IMR-90 (cell line): ENCODE results near the gene CTNNA2. TPM values are rescaled to one million over a fixed set of nuclear protein-coding genes. Genes with fewer than 3 reads are reported as not detected.

ENCODE experiments used
- ATAC-seq: fragments of 200-7000 bp; cut with Tn5 transposase; 2 replicates; pipeline ENCODE4 v1.9.1; 2020; ENCODE audit warnings: low read depth, mild to moderate bottlenecking, moderate library complexity
- BruUV-seq: library from RNA; stranded (reverse); fragments of 400-500 nt; replicated peaks from 2 replicates; lab custom pipeline; 2021; lab: Mats Ljungman, UMichigan
- CTCF ChIA-PET: fragments of 300-600 bp; formaldehyde crosslinking; extraction: SDS; loops from one replicate; lab custom pipeline; 2021; ENCODE audit warnings: antibody characterized with exemption; lab: Yijun Ruan, JAX
- POLR2A ChIA-PET: fragments of 300-600 bp; sonication (Branson Sonifier 250); formaldehyde crosslinking; loops from one replicate; lab custom pipeline; 2022; ENCODE audit warnings: antibody characterized with exemption; ENCODE audit not compliant: unreplicated experiment; lab: Charles Lee
- DNase-seq: peaks from one replicate; pipeline ENCODE4 v3.0.0; 2013
- H2AFZ ChIP-seq: replicated peaks from 2 replicates; pipeline ENCODE3; 2013; ENCODE audit warnings: low read length, mild to moderate bottlenecking; ENCODE audit not compliant: poor library complexity
- H2AK5ac ChIP-seq: 2 replicates; pipeline ENCODE4 v1.6.1; 2013; ENCODE audit warnings: low read depth, low read length, inconsistent platforms
- H2AK9ac ChIP-seq: replicated peaks from 2 replicates; pipeline ENCODE3; 2013; ENCODE audit warnings: mild to moderate bottlenecking, low read depth, low read length, moderate library complexity; ENCODE audit not compliant: poor library complexity
- H2BK120ac ChIP-seq: 2 replicates; pipeline ENCODE4 v1.6.1; 2013; ENCODE audit warnings: low read depth, low read length, inconsistent platforms
- H2BK15ac ChIP-seq: 3 replicates; pipeline ENCODE4 v1.6.1; 2013; ENCODE audit warnings: low read depth, low read length, inconsistent platforms
- H2BK20ac ChIP-seq: 2 replicates; pipeline ENCODE4 v1.6.1; 2013; ENCODE audit warnings: low read depth, mild to moderate bottlenecking, inconsistent platforms, low read length, moderate library complexity
- H2BK5ac ChIP-seq: 2 replicates; pipeline ENCODE4 v1.6.1; 2013; ENCODE audit warnings: mild to moderate bottlenecking, low read depth, low read length, inconsistent platforms; ENCODE audit not compliant: poor library complexity, severe bottlenecking
- H3K14ac ChIP-seq: replicated peaks from 2 replicates; pipeline ENCODE4 v1.6.1; 2013; ENCODE audit warnings: low read depth, low read length, inconsistent platforms
- H3K18ac ChIP-seq: 2 replicates; pipeline ENCODE4 v1.6.1; 2013; ENCODE audit warnings: low read depth, low read length, control low read depth
- H3K23ac ChIP-seq: 2 replicates; pipeline ENCODE4 v1.6.1; 2013; ENCODE audit warnings: low read depth, low read length, inconsistent platforms
- H3K27ac ChIP-seq: 2 replicates; pipeline ENCODE4 v1.5.1; 2013; ENCODE audit warnings: mild to moderate bottlenecking, control low read depth, low read length; ENCODE audit not compliant: insufficient read depth
- H3K27me3 ChIP-seq: 2 replicates; pipeline ENCODE4 v1.6.1; 2013; ENCODE audit warnings: low read length; ENCODE audit not compliant: control insufficient read depth, insufficient read depth
- H3K36me3 ChIP-seq: 2 replicates; pipeline ENCODE4 v1.6.1; 2013; ENCODE audit warnings: low read length, mixed read lengths; ENCODE audit not compliant: control insufficient read depth, insufficient read depth
- H3K4ac ChIP-seq: 2 replicates; pipeline ENCODE4 v1.6.1; 2013; ENCODE audit warnings: low read depth, low read length, inconsistent platforms
- H3K4me1 ChIP-seq: 2 replicates; pipeline ENCODE4 v1.6.1; 2013; ENCODE audit warnings: low read length, mixed read lengths; ENCODE audit not compliant: control insufficient read depth, insufficient read depth
- H3K4me2 ChIP-seq: 2 replicates; pipeline ENCODE4 v1.6.1; 2013; ENCODE audit warnings: low read depth, mild to moderate bottlenecking, control low read depth, low read length, moderate library complexity
- H3K4me3 ChIP-seq: 2 replicates; pipeline ENCODE4 v1.5.1; 2013; ENCODE audit warnings: low read depth, mild to moderate bottlenecking, control low read depth, low read length, moderate library complexity; ENCODE audit not compliant: insufficient read depth
- H3K56ac ChIP-seq: 2 replicates; pipeline ENCODE4 v1.6.1; 2013; ENCODE audit warnings: low read length, inconsistent platforms; ENCODE audit not compliant: insufficient read depth; ENCODE audit errors: extremely low read depth
- H3K79me1 ChIP-seq, 2 experiments: 2 replicates each; pipeline ENCODE4 v1.6.1; 2013; ENCODE audit warnings: low read length in 2 of 2, inconsistent platforms in 1 of 2, low read depth in 1 of 2
- H3K9ac ChIP-seq: 2 replicates; pipeline ENCODE4 v1.6.1; 2013; ENCODE audit warnings: low read depth, low read length, control low read depth
- H3K9me1 ChIP-seq: 2 replicates; pipeline ENCODE4 v1.6.1; 2013; ENCODE audit warnings: low read length, inconsistent platforms; ENCODE audit not compliant: insufficient read depth
- H3K9me3 ChIP-seq: 2 replicates; pipeline ENCODE4 v1.6.1; 2013; ENCODE audit warnings: low read length; ENCODE audit not compliant: control insufficient read depth, insufficient read depth
- H4K20me1 ChIP-seq: 2 replicates; pipeline ENCODE4 v1.6.1; 2013; ENCODE audit warnings: low read length, inconsistent platforms; ENCODE audit not compliant: insufficient read depth
- H4K5ac ChIP-seq: 2 replicates; pipeline ENCODE4 v1.6.1; 2013; ENCODE audit warnings: mild to moderate bottlenecking, low read depth, low read length, control low read depth
- H4K8ac ChIP-seq, 2 experiments: 2 replicates each; pipeline ENCODE4 v1.6.1; 2013; ENCODE audit warnings: low read depth in 2 of 2, low read length in 2 of 2, control low read depth in 1 of 2, inconsistent platforms in 1 of 2
- H4K91ac ChIP-seq: 2 replicates; pipeline ENCODE4 v1.6.1; 2013; ENCODE audit warnings: low read depth, low read length, inconsistent platforms; ENCODE audit not compliant: insufficient read depth
- CEBPB ChIP-seq: IDR thresholded peaks from 2 replicates; pipeline ENCODE4 v1.6.1; 2012; ENCODE audit warnings: low read depth, low read length, improper control_type of control experiment
- FOS ChIP-seq: fragments of 150-350 bp; IDR thresholded peaks from 2 replicates; pipeline ENCODE4 v1.6.1; 2016; ENCODE audit warnings: low read depth, low read length
- MAFK ChIP-seq: IDR thresholded peaks from 2 replicates; pipeline ENCODE4 v1.6.1; 2012; ENCODE audit warnings: low read depth, low read length, improper control_type of control experiment
- NFE2L2 ChIP-seq: fragments of 150-350 bp; IDR thresholded peaks from 2 replicates; pipeline ENCODE4 v1.6.1; 2016; ENCODE audit warnings: low read depth, mild to moderate bottlenecking, low read length
- RCOR1 ChIP-seq: IDR thresholded peaks from 2 replicates; pipeline ENCODE4 v1.6.1; 2012; ENCODE audit warnings: mild to moderate bottlenecking, low read length, improper control_type of control experiment; ENCODE audit not compliant: insufficient replicate concordance
- WGBS, 2 experiments: methylation state at CpG; one replicate each; pipeline versions ENCODE4 v1.1.5 to v1.1.7; 2013; ENCODE audit warnings: missing lambda C conversion rate in 2 of 2; ENCODE audit not compliant: insufficient read length in 1 of 2; ENCODE audit errors: extremely low coverage in 2 of 2; 5-methylcytosine and 5-hydroxymethylcytosine counted together
- dilution Hi-C: fragments of 300-500 bp; cut with HindIII; formaldehyde crosslinking; loops from one replicate; pipeline ENCODE4 v1.14.3; 2018; ENCODE audit warnings: low sequenced_read_pairs; ENCODE audit not compliant: unreplicated experiment
- in situ Hi-C: fragments of 300-500 bp; cut with MboI; formaldehyde crosslinking; loops from 3 replicates; pipeline ENCODE4 v1.14.3; 2019; ENCODE audit warnings: low sequenced_read_pairs, inconsistent platforms, mixed read lengths
- intact Hi-C: fragments of 100-400 bp; cut with micrococcal nuclease; formaldehyde crosslinking; loops from 2 replicates; pipeline ENCODE4 v1.10.0; 2022
- polyA plus RNA-seq, 3 experiments: library from polyadenylated mRNA; depleted of rRNA; stranded (reverse); fragments of >200 nt; gene quantifications; 2 replicates each; pipeline ENCODE4 v1.2.3, GENCODE V29; 2012; ENCODE audit warnings: low replicate concordance in 1 of 3
- total RNA-seq: library from RNA; depleted of rRNA; stranded (reverse); fragments of >200 nt; gene quantifications from 2 replicates; pipeline ENCODE4 v1.2.3, GENCODE V29; 2012

The CTNNA2 gene
- total and polyA plus RNA-seq, 2 of the 4 experiments (the other 2 are of a cell fraction), result not detected

DNA sequence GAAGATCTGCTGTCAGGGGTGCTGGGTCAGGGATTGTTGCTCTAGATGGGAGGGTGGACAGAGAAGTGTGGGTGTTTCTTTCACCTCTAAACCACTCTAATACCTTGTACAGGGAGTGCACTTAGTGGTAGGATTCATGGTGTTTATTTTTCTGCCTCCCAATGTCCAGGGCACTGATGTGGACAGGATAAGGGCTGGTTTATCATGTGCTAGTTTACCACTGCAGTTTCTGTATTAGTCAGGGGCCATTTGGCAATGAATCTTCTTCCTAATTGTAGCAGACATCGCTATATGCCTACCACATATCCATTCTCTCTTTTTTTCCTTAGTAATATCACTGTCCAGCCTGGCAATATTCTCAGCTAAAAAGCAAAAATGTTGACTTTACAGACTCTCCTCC lies 842.0 kb downstream of the CTNNA2 start:
- H3K9me3 ChIP-seq, result no peaks in the 10 kb centered on the region
- in situ Hi-C loops (no loop called here), intact Hi-C loops (no loop called here), dilution Hi-C loops (no loop called here)
- no peak overlapping the region for H2BK120ac ChIP-seq
- no peak overlapping the region for H3K56ac ChIP-seq
- no peak overlapping the region for H3K4me2 ChIP-seq
- H3K9ac ChIP-seq, result no peak overlapping the region
- H3K4ac ChIP-seq, result no peak overlapping the region
- H4K5ac ChIP-seq, result no peak overlapping the region
- WGBS, 2 experiments, result no CpG with 5 or more reads among the region's 1 CpG
- no peak for ATAC-seq
- no peaks in the 10 kb centered on the region for H3K9me1 ChIP-seq
- POLR2A ChIA-PET, result no interaction called here
- TF ChIP-seq MAFK (no peak), CEBPB (no peak), FOS (no peak), RCOR1 (no peak), NFE2L2 (no peak)
- H2AK5ac ChIP-seq, result no peak overlapping the region
- no TSS peak for BruUV-seq
- H2BK5ac ChIP-seq, result no peak overlapping the region
- H2AFZ ChIP-seq, result no peak overlapping the region
- H2BK20ac ChIP-seq, result no peak overlapping the region
- no peak overlapping the region for H2BK15ac ChIP-seq
- H3K36me3 ChIP-seq, result no peaks in the 10 kb centered on the region
- no peaks in the 10 kb centered on the region for H4K20me1 ChIP-seq
- no peak overlapping the region for H4K8ac ChIP-seq
- H3K18ac ChIP-seq, result no peak overlapping the region
- no peak overlapping the region for H2AK9ac ChIP-seq
- no peak overlapping the region for H3K23ac ChIP-seq
- H3K4me3 ChIP-seq, result no peak overlapping the region
- DNase-seq, result no peak
- no peaks in the 10 kb centered on the region for H3K27me3 ChIP-seq
- no peak overlapping the region for H3K27ac ChIP-seq
- H3K4me1 ChIP-seq, result no peaks in the 10 kb centered on the region
- H4K91ac ChIP-seq, result no peak overlapping the region
- CTCF ChIA-PET, result no interaction called here
- no peak overlapping the region for H3K14ac ChIP-seq
- H3K79me1 ChIP-seq, result no peaks in the 10 kb centered on the region
